Large intestine (tissue), 12 donors: Measurements from ENCODE around the gene CARM1. TPM values are rescaled to one million over a fixed set of nuclear protein-coding genes. Genes with fewer than 3 reads are reported as not detected.

Experiments used
- DNase-seq, 2 donors: peaks; one replicate each; pipeline versions ENCODE4 v3.0.0 to v3.0.0-alpha.2; 2013
- H3K27ac ChIP-seq: one replicate; pipeline ENCODE4 v1.5.1; 2013; ENCODE audit warnings: low read length
- H3K27me3 ChIP-seq: 2 replicates; pipeline ENCODE4 v1.6.1; 2013; ENCODE audit warnings: low read length; ENCODE audit not compliant: control insufficient read depth, insufficient read depth
- H3K36me3 ChIP-seq: 2 replicates; pipeline ENCODE4 v1.6.1; 2013; ENCODE audit warnings: low read length; ENCODE audit not compliant: control insufficient read depth, insufficient read depth
- H3K4me1 ChIP-seq: one replicate; pipeline ENCODE4 v1.6.1; 2013; ENCODE audit warnings: low read length; ENCODE audit not compliant: control insufficient read depth, insufficient read depth
- H3K4me3 ChIP-seq: one replicate; pipeline ENCODE4 v1.5.1; 2013; ENCODE audit warnings: low read length
- H3K9me3 ChIP-seq: one replicate; pipeline ENCODE4 v1.6.1; 2013; ENCODE audit warnings: mild to moderate bottlenecking, low read depth, low read length, moderate library complexity; ENCODE audit not compliant: control insufficient read depth
- whole genome bisulfite sequencing: methylation state at CpG from one replicate; pipeline ENCODE4 v1.1.5; 2013; ENCODE audit warnings: low lambda C conversion rate; ENCODE audit not compliant: insufficient coverage; 5-methylcytosine and 5-hydroxymethylcytosine counted together
- long read RNA-seq, 11 donors: transcript quantifications; one replicate each; lab custom pipeline, GENCODE V29; 2026
- polyA plus RNA-seq: library from polyadenylated mRNA; unstranded; fragments of 120-200 nt; gene quantifications from one replicate; pipeline ENCODE4 v1.2.1, GENCODE V29; 2013

Gene CARM1
- 44.6 TPM for polyA plus RNA-seq
- long read RNA-seq, donor 1, partial matches to known transcripts: 0 of 5 reads
- long read RNA-seq, donor 1, other reads (novel, unspliced or antisense): 0 of 5 reads
- long read RNA-seq, donor 2, transcript CARM1-202 (15 exons, 2,722 nt): major isoform, 6 of 14 reads
- long read RNA-seq, donor 2, partial matches to known transcripts: 5 of 14 reads
- long read RNA-seq, donor 2, other reads (novel, unspliced or antisense): 0 of 14 reads
- long read RNA-seq, donor 3: 0 reads
- long read RNA-seq, donor 4: 0 reads
- long read RNA-seq, donor 5, partial matches to known transcripts: 29 of 34 reads
- long read RNA-seq, donor 5, other reads (novel, unspliced or antisense): 0 of 34 reads
- long read RNA-seq, donor 6, transcript CARM1-202 (15 exons, 2,722 nt): major isoform, 6 of 6 reads
- long read RNA-seq, donor 6, partial matches to known transcripts: 0 of 6 reads
- long read RNA-seq, donor 6, other reads (novel, unspliced or antisense): 0 of 6 reads
- long read RNA-seq, donor 7, partial matches to known transcripts: 0 of 2 reads
- long read RNA-seq, donor 7, other reads (novel, unspliced or antisense): 0 of 2 reads
- long read RNA-seq, donor 8, partial matches to known transcripts: 103 of 111 reads
- long read RNA-seq, donor 8, other reads (novel, unspliced or antisense): 0 of 111 reads
- long read RNA-seq, donor 9, partial matches to known transcripts: 12 of 21 reads
- long read RNA-seq, donor 9, other reads (novel, unspliced or antisense): 8 of 21 reads
- long read RNA-seq, donor 10, partial matches to known transcripts: 11 of 27 reads
- long read RNA-seq, donor 10, other reads (novel, unspliced or antisense): 12 of 27 reads
- long read RNA-seq, donor 11, transcript CARM1-202 (15 exons, 2,722 nt): major isoform, 6 of 6 reads
- long read RNA-seq, donor 11, partial matches to known transcripts: 0 of 6 reads
- long read RNA-seq, donor 11, other reads (novel, unspliced or antisense): 0 of 6 reads

DNA sequence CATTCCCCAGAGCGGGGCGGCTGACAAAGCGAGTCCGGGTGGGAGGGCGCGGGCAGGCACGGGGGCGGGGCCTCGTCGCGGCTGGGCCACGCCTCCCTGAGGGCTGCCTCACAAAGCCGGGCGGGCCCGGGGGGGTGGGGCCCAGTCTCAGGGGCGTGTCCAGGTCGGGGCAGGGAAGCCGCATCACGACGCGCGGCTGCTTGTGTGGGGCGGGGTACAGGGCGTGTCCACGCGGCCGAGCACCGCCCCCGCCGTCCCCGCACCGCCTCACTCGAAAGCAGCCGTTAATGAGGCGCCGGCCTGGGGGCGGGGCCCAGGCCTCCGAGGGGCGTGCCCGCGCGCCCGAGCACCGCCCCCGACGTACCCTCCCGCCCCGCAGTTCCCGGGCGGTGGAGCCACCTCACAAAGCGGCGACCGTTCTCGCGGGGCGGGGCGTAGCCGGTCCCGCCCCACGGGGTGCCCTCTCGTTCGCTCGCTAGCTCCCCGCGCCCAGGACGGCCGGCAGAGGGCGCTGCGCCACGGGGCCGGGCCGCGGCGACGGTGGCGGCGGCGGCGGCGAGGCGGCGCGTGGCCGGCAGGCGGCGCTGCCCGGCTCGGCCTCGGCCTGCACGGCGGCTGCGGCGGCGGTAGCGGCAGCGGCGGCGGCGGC lies at the start of gene CARM1:
TSS of gene CARM1 (plus strand) at position 599 of the 649 bp plus-strand sequence. CDS start 150 bp downstream, outside the sequence.
- H3K4me3 ChIP-seq: peak within 1 kb of the TSS; percentile 95
- no peaks in the 10 kb centered on the region for H3K9me3 ChIP-seq
- no CpG with 5 or more reads among the region's 99 CpGs for WGBS

GRCh38 chr19:10823690-10824089 lies 47.7 kb upstream of the CARM1 start:
- Histone ChIP-seq H3K36me3 (peaks cover 66% of the 10 kb centered on the region), H3K27me3 (no peaks in the 10 kb centered on the region), H3K4me3 (no peak overlapping the region), H3K27ac (no peak overlapping the region), H3K4me1 (no peaks in the 10 kb centered on the region), H3K9me3 (no peaks in the 10 kb centered on the region)
- whole genome bisulfite sequencing: no CpG with 5 or more reads among the region's 12 CpGs
- DNase-seq: no peak

More for the DNA sequence above, at the start of gene CARM1:
- peak; percentile 99 for DNase-seq
- H3K27me3 ChIP-seq: no peaks in the 10 kb centered on the region
- peaks cover 8% of the 10 kb centered on the region for H3K4me1 ChIP-seq
- H3K27ac ChIP-seq: peak within 1 kb of the TSS; percentile 80
- no peaks in the 10 kb centered on the region for H3K36me3 ChIP-seq

- H3K36me3 ChIP-seq: peaks cover 69% of the 10 kb centered on the region
- no peak overlapping the region for H3K4me3 ChIP-seq
- H3K27me3 ChIP-seq: no peaks in the 10 kb centered on the region
- no peak for DNase-seq
- H3K27ac ChIP-seq: no peak overlapping the region
- WGBS: no CpG with 5 or more reads among the region's 7 CpGs
- no peaks in the 10 kb centered on the region for H3K9me3 ChIP-seq
- H3K4me1 ChIP-seq: no peaks in the 10 kb centered on the region
Observed at GRCh38 chr19:10826231-10826630, 45.1 kb upstream of the CARM1 start.

GRCh38 chr19:10826846-10827245 lies 44.5 kb upstream of the CARM1 start:
- DNase-seq: no peak
- WGBS: 80% methylated on average over 1 of the region's 6 CpGs
- Histone ChIP-seq H3K27me3 (no peaks in the 10 kb centered on the region), H3K36me3 (peaks cover 68% of the 10 kb centered on the region), H3K9me3 (no peaks in the 10 kb centered on the region), H3K4me1 (no peaks in the 10 kb centered on the region), H3K27ac (no peak overlapping the region), H3K4me3 (no peak overlapping the region)

- WGBS: no CpG with 5 or more reads among the region's 26 CpGs
- H3K9me3 ChIP-seq: no peaks in the 10 kb centered on the region
- no peaks in the 10 kb centered on the region for H3K4me1 ChIP-seq
- H3K27ac ChIP-seq: no peak overlapping the region
- H3K36me3 ChIP-seq: peaks cover 78% of the 10 kb centered on the region
- H3K4me3 ChIP-seq: no peak overlapping the region
- H3K27me3 ChIP-seq: no peaks in the 10 kb centered on the region
- peak in 1 of 2 donors; percentile 1 for DNase-seq
Observed at GRCh38 chr19:10828981-10829821, 42.2 kb upstream of the CARM1 start.

- no peak for DNase-seq
- Histone ChIP-seq H3K4me3 (no peak overlapping the region), H3K27ac (no peak overlapping the region), H3K36me3 (peaks cover 71% of the 10 kb centered on the region), H3K27me3 (no peaks in the 10 kb centered on the region), H3K9me3 (no peaks in the 10 kb centered on the region), H3K4me1 (no peaks in the 10 kb centered on the region)
- no CpG with 5 or more reads among the region's 16 CpGs for WGBS
Observed at GRCh38 chr19:10829967-10830366, 41.4 kb upstream of the CARM1 start.

DNA sequence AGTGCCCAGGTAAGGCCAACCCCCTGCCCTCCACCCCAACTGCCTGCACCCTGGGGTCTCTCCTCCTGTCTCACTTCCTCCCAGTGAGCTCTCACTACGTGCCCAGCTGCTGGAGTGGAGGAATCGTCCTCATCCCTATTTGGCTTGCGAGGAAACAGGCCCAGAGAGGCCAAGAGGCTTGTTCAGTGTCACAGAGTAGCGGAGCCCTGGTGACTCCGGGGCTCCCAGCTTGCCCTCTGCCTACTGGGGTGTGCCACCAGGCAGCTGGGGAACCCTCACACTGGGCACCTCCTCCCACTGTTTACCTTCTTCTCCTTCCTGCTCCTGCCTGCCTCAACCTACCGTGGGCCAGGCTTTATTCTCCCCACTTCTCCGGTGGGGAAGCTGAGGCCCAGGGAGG lies 41.0 kb upstream of the CARM1 start:
- H3K9me3 ChIP-seq: no peaks in the 10 kb centered on the region
- no peak for DNase-seq
- no peak overlapping the region for H3K27ac ChIP-seq
- H3K4me1 ChIP-seq: no peaks in the 10 kb centered on the region
- peaks cover 67% of the 10 kb centered on the region for H3K36me3 ChIP-seq
- whole genome bisulfite sequencing: no CpG with 5 or more reads among the region's 7 CpGs
- no peaks in the 10 kb centered on the region for H3K27me3 ChIP-seq
- H3K4me3 ChIP-seq: no peak overlapping the region

DNA sequence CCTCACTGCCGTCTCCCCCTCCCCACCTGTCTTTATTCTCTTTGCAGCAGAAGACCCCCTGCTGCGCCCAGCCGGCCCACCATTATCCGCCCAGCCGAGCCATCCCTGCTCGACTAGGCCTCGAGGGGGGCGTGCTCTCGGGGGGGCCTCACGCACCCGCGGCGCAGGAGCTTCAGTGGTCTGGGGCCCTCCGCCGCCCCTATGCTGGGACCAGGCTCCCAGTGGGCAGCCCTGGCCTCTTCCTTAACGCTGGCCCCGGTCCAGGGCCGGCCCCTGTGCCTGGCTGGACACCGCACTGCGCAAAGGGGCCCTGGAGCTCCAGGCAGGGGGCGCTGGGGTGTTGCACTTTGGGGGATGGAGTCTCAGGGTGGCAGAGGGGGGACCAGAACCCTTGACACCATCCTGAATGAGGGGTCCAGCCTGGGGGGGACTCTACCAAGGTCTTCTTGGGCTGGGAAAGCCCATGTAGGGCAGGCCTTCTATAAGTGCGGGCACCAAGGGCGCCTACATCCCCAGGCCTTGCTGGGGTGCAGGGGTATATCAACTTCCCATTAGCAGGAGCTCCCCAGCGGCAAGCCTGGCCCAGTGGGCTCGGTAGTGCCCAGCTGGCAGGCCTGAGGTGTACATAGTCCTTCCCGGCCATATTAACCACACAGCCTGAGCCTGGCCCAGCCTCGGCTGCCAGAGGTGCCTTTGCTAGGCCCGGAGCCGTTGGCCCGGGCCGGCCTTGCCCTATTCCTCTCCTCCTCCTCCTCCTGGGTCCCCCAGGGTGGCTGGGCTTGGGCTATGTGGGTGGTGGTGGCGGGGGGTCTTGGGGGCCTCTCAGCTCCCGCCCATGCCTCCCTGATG lies 40.2 kb upstream of the CARM1 start:
- no peaks in the 10 kb centered on the region for H3K27me3 ChIP-seq
- peaks cover under 1% of the 10 kb centered on the region for H3K4me1 ChIP-seq
- H3K36me3 ChIP-seq: peaks cover 60% of the 10 kb centered on the region
- no peak overlapping the region for H3K4me3 ChIP-seq
- WGBS: no CpG with 5 or more reads among the region's 33 CpGs
- H3K9me3 ChIP-seq: no peaks in the 10 kb centered on the region
- DNase-seq: no peak
- H3K27ac ChIP-seq: no peak overlapping the region
